DND-41 (cell line): Measurements from ENCODE around the gene TGFA.

Experiments
- ATAC-seq: fragments of 200-7000 bp; cut with Tn5 transposase; 3 replicates; pipeline ENCODE4 v1.9.1; 2021; ENCODE audit warnings: low read depth; ENCODE audit not compliant: insufficient read depth
- DNase-seq: peaks from one replicate; pipeline ENCODE4 v3.0.0-alpha.2; 2020
- H2AFZ ChIP-seq: 2 replicates; pipeline ENCODE4 v1.6.0; 2012; ENCODE audit warnings: low read depth, low read length
- H3K27ac ChIP-seq: 2 replicates; pipeline ENCODE4 v1.5.1; 2012; ENCODE audit warnings: low read length, inconsistent platforms
- H3K27me3 ChIP-seq: fragments of 200-600 bp; sonication (generic); 2 replicates; pipeline ENCODE4 v1.6.0; 2012; ENCODE audit warnings: low read length, mild to moderate bottlenecking, inconsistent platforms; ENCODE audit not compliant: insufficient read depth, poor library complexity
- H3K36me3 ChIP-seq: 2 replicates; pipeline ENCODE4 v1.5.1; 2012; ENCODE audit warnings: low read length, inconsistent platforms; ENCODE audit not compliant: insufficient read depth
- H3K4me1 ChIP-seq: 2 replicates; pipeline ENCODE4 v1.5.1; 2012; ENCODE audit warnings: mild to moderate bottlenecking, low read length; ENCODE audit not compliant: insufficient read depth
- H3K4me2 ChIP-seq: 2 replicates; pipeline ENCODE4 v1.6.0; 2012; ENCODE audit warnings: mild to moderate bottlenecking, moderate library complexity, low read length, inconsistent platforms; ENCODE audit not compliant: insufficient read depth
- H3K4me3 ChIP-seq, 2 experiments: fragments of 200-600 bp in 1 of 2; shearing (Covaris generic) in 1 of 2; 2 replicates each; pipeline ENCODE4 v1.5.1; 2012 to 2016; ENCODE audit warnings: inconsistent platforms in 2 of 2, low read length in 2 of 2, mild to moderate bottlenecking in 2 of 2, low read depth in 1 of 2, moderate library complexity in 1 of 2
- H3K79me2 ChIP-seq: 2 replicates; pipeline ENCODE4 v1.6.0; 2012; ENCODE audit warnings: low read length, inconsistent platforms; ENCODE audit not compliant: insufficient read depth
- H3K9ac ChIP-seq: 2 replicates; pipeline ENCODE4 v1.6.0; 2012; ENCODE audit warnings: low read depth, mild to moderate bottlenecking, inconsistent platforms, low read length, moderate library complexity
- H3K9me3 ChIP-seq: 2 replicates; pipeline ENCODE4 v1.5.1; 2012; ENCODE audit warnings: low read length, moderate library complexity, mild to moderate bottlenecking, inconsistent platforms; ENCODE audit not compliant: insufficient read depth, severe bottlenecking
- H4K20me1 ChIP-seq: 2 replicates; pipeline ENCODE4 v1.6.0; 2012; ENCODE audit warnings: low read length; ENCODE audit not compliant: insufficient read depth
- CTCF ChIP-seq: IDR thresholded peaks from 2 replicates; pipeline ENCODE4 v1.5.1; 2012; ENCODE audit warnings: borderline replicate concordance, low read length, moderate library complexity, mild to moderate bottlenecking; ENCODE audit not compliant: poor library complexity, severe bottlenecking; ENCODE audit errors: extremely low read depth
- EZH2 ChIP-seq: IDR thresholded peaks from 3 replicates; pipeline ENCODE4 v1.6.1; 2012; ENCODE audit warnings: borderline replicate concordance, low read depth, mild to moderate bottlenecking, moderate library complexity, low read length, inconsistent platforms; ENCODE audit not compliant: severe bottlenecking

Gene TGFA

GRCh38 chr2:70549962-70550361, 3.7 kb downstream of the TGFA start:
- H3K4me3 ChIP-seq, result no peak overlapping the region
- ATAC-seq (no peak), DNase-seq (no peak)
- no peak overlapping the region for H3K9ac ChIP-seq
- peaks cover 16% of the 10 kb centered on the region for H3K4me1 ChIP-seq
- H3K9me3 ChIP-seq, result no peaks in the 10 kb centered on the region
- TF ChIP-seq EZH2, result no peak
- no peak for TF ChIP-seq CTCF
- H3K36me3 ChIP-seq, result no peaks in the 10 kb centered on the region
- peaks cover 3% of the 10 kb centered on the region; the same call in 1 of the 2 replicates for H4K20me1 ChIP-seq
- H3K79me2 ChIP-seq, result no peaks in the 10 kb centered on the region
- H3K27ac ChIP-seq, result no peak overlapping the region
- H2AFZ ChIP-seq, result no peak overlapping the region
- peaks cover 43% of the 10 kb centered on the region for H3K27me3 ChIP-seq
- H3K4me2 ChIP-seq, result no peak overlapping the region

GRCh38 chr2:70549064-70549710, 4.4 kb downstream of the TGFA start:
- H4K20me1 ChIP-seq, result peaks cover 3% of the 10 kb centered on the region; the same call in 1 of the 2 replicates
- DNase-seq, result no peak
- H2AFZ ChIP-seq, result no peak overlapping the region
- H3K4me1 ChIP-seq, result peaks cover 8% of the 10 kb centered on the region
- no peaks in the 10 kb centered on the region for H3K36me3 ChIP-seq
- no peaks in the 10 kb centered on the region for H3K9me3 ChIP-seq
- H3K27ac ChIP-seq, result no peak overlapping the region
- no peaks in the 10 kb centered on the region for H3K79me2 ChIP-seq
- H3K4me3 ChIP-seq, result no peak overlapping the region
- no peak for ATAC-seq
- H3K4me2 ChIP-seq, result no peak overlapping the region
- no peak overlapping the region for H3K9ac ChIP-seq
- peaks cover 39% of the 10 kb centered on the region for H3K27me3 ChIP-seq
- TF ChIP-seq EZH2 (no peak), CTCF (no peak)

GRCh38 chr2:70548233-70548632, 5.4 kb downstream of the TGFA start:
- no peak overlapping the region for H3K4me3 ChIP-seq
- H3K36me3 ChIP-seq, result no peaks in the 10 kb centered on the region
- H3K9ac ChIP-seq, result no peak overlapping the region
- no peak overlapping the region for H3K27ac ChIP-seq
- no peak for ATAC-seq
- no peak for TF ChIP-seq EZH2
- TF ChIP-seq CTCF, result no peak
- H3K27me3 ChIP-seq, result peaks cover 29% of the 10 kb centered on the region
- H3K79me2 ChIP-seq, result no peaks in the 10 kb centered on the region
- H3K4me1 ChIP-seq, result peaks cover under 1% of the 10 kb centered on the region; the same call in 1 of the 2 replicates
- no peak for DNase-seq
- H4K20me1 ChIP-seq, result 0 out of 2 replicates have a peak, but pooled peaks cover 3% of the 10 kb centered on the region
- H2AFZ ChIP-seq, result no peak overlapping the region
- H3K9me3 ChIP-seq, result no peaks in the 10 kb centered on the region
- H3K4me2 ChIP-seq, result no peak overlapping the region
